HS-27A (cell line): ENCODE measurements around the gene ACOT7.
"Not testable (repeated sequence)": the region's sequence is repeated elsewhere in the genome, so short reads cannot be mapped to it uniquely, and the experiment has no call there.

Source experiments
- DNase-seq: peaks from one replicate; pipeline ENCODE4 v3.0.0-alpha.2; 2012; ENCODE audit warnings: low read depth, missing footprints

ACOT7 gene

DNA sequence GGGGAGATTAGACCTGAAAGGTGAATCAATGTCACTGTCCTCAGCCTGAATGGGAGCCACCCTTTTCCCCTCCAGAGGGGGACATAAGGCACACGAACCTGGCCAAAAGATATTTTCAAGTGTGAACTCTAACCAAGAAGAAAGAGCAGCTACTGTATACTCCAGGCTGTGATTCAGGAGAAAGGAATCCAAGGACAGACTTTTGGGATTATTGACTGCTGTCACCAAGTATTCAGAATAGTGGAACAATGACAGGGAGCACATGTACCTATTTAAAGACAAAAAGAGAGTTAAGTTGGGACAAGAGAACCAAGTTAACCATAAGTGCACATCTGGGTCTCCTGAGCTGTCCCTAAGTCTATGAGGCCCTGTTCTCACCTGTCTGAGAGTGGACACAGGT, 160.2 kb downstream of the ACOT7 start:
- no peak for DNase-seq

DNA sequence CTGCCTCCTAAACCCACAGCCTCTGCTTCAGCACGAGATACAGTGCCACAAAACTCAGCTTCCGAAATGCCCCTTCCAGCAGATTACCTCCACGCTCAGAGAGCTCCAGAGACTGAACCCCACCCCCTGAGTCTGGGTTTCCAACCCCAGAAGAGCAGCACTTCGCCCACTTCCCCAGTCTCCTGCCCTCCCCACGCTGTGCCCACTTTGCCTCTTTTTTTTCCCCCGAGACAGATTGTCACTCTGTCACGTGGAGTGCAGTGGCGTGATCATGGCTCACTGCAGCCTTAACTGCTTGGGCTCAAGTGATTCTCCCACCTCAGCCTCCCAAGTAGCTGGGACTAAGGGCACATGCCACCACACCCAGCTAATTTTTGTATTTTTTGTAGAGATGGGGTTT, 167.9 kb downstream of the ACOT7 start:
- no peak for DNase-seq

GRCh38 chr1:6224718-6225117, 168.8 kb downstream of the ACOT7 start:
- DNase-seq: no peak

- no peak for DNase-seq
Measured at GRCh38 chr1:6223617-6224016, 169.9 kb downstream of the ACOT7 start.

DNA sequence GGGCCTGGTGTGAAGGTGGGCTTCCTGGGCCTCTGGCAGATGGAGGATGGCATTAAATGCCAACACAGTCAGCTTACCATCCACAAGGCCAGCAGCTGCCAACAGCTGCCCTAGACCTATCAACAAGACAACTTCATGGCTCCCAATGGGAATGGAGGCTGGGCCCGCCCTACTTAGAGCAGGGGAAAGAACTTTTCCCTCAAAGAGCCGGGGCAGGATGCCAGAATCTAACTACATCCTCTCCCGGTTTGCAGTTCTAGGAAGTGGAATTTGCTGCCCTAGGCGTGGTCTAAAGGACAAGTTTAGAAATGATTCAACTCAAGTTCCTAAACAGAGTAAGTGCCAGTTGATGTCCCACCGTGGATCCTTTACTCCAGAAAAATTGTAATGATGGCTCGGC, 170.9 kb downstream of the ACOT7 start:
- no peak for DNase-seq

DNA sequence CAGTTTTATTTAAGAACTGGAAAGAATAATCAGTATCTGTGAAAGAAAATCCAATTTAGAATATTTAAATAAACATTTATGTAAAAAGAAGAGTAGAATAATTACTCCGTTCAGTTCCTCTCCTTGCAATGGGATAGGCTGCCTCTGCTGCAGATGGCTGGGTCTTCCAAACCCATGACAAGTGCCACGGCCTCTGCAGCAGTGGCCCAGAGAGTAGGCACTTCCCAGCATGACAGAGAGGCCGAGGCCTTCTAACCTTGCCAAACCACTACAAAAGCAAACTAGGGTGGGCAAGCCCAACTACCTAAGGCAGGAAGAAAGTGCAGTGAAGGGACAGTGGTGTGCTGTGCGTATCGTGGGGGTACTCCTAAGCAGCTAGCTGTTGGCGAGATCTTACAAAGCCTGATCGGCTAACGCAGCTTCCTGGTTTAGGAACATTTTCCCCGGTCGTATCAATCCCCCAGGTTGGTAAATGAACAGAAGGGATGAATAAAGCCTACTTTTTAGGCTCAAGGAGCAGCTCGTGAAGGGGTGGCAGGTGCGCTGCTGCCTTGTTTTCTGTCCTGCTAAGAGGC, 172.3 kb downstream of the ACOT7 start:
- no peak for DNase-seq

GRCh38 chr1:6220236-6220635, 173.3 kb downstream of the ACOT7 start:
- no peak for DNase-seq

DNA sequence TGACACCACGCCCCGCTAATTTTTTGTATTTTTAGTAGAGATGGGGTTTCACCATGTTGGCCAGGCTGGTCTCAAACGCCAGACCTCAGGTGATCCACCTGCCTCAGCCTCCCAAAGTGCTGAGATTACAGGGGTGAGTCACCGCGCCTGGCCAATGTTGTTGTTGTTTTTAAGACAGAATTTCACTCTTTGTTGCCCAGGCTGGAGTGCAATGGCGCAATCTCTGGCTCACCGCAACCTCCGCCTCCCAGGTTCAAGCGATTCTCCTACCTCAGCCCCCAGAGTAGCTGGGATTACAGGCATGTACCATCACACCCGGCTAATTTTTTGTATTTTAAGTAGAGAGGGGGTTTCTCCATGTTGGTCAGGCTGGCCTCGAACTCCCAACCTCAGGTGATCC, 173.9 kb downstream of the ACOT7 start:
- DNase-seq: not testable (repeated sequence)

GRCh38 chr1:6218375-6219164, 175.0 kb downstream of the ACOT7 start:
- DNase-seq: no peak
